Astrocyte (in vitro differentiated cells and primary cell): Measurements from ENCODE around the gene IFT88.

ENCODE experiments used
- CTCF ChIP-seq: IDR thresholded peaks from 2 replicates; pipeline ENCODE4 v1.5.1; 2011; ENCODE audit warnings: low read depth, mild to moderate bottlenecking, inconsistent platforms, low read length, moderate library complexity; ENCODE audit not compliant: insufficient read depth
- EZH2 ChIP-seq: IDR thresholded peaks from 2 replicates; pipeline ENCODE4 v1.6.1; 2012; ENCODE audit warnings: mild to moderate bottlenecking, low read length, inconsistent platforms; ENCODE audit not compliant: insufficient read depth

DNA sequence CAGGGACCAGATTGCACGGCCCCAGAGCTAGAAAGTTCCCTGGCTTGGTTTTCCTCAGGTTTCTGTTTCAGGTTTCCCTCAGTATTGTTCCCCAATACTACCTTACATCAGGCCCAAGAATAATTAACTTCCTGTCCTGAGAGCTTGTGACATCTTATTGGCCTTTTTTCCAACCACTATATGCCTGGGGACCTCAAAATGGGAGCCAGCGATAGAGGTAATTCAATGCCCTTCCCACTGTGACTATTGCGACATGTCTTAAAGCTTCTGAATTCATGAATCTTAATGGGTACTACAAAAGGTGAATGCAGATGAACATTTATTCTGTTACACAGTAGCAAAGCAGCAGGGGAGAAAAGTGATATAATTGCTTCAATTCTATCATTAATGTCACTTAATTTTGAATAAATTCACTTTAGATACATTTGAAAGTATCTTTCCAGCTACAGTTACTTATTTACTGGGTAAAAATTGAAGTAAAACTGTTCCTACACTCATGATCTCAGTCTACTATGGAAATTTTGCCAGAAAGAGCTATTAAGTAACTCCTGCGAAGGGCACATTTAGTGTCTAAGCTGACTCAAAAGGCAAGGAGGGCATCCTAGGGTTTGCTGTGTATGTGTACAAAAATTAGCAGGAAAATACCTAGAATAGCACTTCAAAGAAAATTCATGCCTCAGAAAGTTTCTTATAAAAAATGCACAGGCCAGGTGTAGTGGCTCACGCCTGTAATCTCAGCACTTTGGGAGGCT lies 45.4 kb upstream of the IFT88 start:
- TF ChIP-seq CTCF: no peak
- TF ChIP-seq EZH2: no peak
